ENCODE measurements around the gene RERG.

RERG gene

DNA sequence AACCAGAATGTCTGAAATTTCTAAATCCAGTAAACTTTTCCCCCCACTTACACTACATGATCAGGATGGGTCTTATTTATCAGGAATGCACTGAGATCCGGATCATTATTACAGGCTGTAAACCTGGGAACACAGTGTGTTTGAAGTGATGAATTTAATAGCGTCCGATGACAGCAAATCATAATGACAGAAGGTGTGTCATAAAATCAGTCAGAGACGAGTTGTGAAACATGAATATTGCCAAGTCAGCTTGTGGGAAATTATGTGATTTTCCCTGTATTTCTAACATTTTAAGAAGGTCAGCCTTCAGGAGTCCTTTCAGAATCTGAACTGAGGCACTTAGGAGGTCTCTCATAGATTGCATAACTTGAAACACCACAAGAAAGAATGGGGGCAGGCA is 36.7 kb downstream of the RERG start:
- Histone ChIP-seq H3K9me3 (ENCODE audit: control insufficient read depth, low read length) (no peaks in the 10 kb centered on the region), H3K4me3 (ENCODE audit: low read length) (no peak overlapping the region), H3K36me3 (ENCODE audit: control insufficient read depth, insufficient read depth, low read length, severe bottlenecking) (no peaks in the 10 kb centered on the region), H3K27me3 (replicated peaks; ENCODE audit: control insufficient read depth, insufficient read depth, low read length) (no peaks in the 10 kb centered on the region), H3K9ac (ENCODE audit: low read length) (no peak overlapping the region), H3K4me1 (ENCODE audit: control insufficient read depth, insufficient read depth, low read length) (peaks cover 7% of the 10 kb centered on the region)
- DNase-seq (ENCODE audit: low read depth), result no peak

DNA sequence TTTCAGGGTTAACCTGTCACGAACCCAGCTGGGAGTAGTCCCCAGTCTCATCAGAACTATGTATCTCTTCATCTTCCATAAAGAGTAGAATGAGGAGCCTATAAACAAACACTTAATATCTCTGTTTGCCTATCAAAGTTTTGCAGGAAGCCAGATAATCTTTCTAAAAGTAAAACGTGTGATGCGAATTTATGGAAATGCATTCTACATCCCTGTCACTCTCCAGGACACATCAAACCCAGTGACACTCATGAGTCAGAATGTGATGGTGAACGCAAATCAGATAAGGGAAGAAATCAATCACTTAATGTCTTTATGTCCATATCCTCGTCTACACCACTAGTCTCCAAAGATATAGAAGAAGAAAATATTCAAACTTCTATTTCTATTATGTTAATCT is 37.4 kb downstream of the RERG start:
- Histone ChIP-seq H3K36me3 (ENCODE audit: control insufficient read depth, insufficient read depth, low read length, severe bottlenecking) (no peaks in the 10 kb centered on the region), H3K9me3 (ENCODE audit: control insufficient read depth, low read length) (no peaks in the 10 kb centered on the region), H3K27me3 (replicated peaks; ENCODE audit: control insufficient read depth, insufficient read depth, low read length) (no peaks in the 10 kb centered on the region), H3K9ac (ENCODE audit: low read length) (no peak overlapping the region), H3K4me3 (ENCODE audit: low read length) (no peak overlapping the region), H3K4me1 (ENCODE audit: control insufficient read depth, insufficient read depth, low read length) (peaks cover 7% of the 10 kb centered on the region)
- no peak for DNase-seq (ENCODE audit: low read depth)

DNA sequence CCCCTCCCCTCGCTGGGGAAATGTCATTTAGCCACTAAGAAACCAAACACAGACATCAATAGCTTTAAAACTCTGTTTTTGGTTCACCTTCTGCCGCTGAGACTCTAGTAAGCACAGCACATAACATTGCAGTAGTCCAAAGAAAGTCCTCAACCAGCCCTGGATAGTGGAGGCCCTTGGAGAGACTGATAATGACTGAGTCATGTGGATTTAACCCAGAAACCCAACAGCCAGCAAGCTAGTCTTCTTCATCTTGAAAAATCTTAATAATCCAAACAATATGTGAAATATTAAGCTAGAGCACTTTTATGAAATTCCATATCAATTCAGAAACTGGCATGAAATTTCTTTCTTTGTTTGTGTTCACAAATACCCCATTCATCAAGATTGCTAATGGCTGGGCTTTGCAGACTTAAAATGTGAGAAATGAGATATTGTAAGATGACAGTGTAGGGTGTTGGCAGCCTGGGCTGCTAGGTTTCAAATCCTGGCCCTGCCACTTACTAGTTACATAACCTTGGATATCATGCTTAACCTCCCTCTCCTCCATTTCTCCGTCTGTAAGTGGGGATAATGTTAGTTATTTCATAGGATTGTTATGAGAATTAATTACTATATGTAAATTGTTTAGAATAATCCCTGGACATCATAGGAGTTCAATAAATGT is 40.1 kb downstream of the RERG start:
- H3K4me3 ChIP-seq (ENCODE audit: low read length), result no peak overlapping the region
- DNase-seq (ENCODE audit: low read depth), result no peak
- H3K9ac ChIP-seq (ENCODE audit: low read length), result no peak overlapping the region
- no peaks in the 10 kb centered on the region for H3K36me3 ChIP-seq (ENCODE audit: control insufficient read depth, insufficient read depth, low read length, severe bottlenecking)
- H3K9me3 ChIP-seq (ENCODE audit: control insufficient read depth, low read length), result no peaks in the 10 kb centered on the region
- peaks cover 20% of the 10 kb centered on the region for H3K4me1 ChIP-seq (ENCODE audit: control insufficient read depth, insufficient read depth, low read length)
- H3K27me3 ChIP-seq (replicated peaks; ENCODE audit: control insufficient read depth, insufficient read depth, low read length), result no peaks in the 10 kb centered on the region

GRCh38 chr12:15180325-15180724 is 40.9 kb downstream of the RERG start:
- no peak overlapping the region for H3K4me3 ChIP-seq (ENCODE audit: low read length)
- DNase-seq (ENCODE audit: low read depth), result no peak
- H3K9me3 ChIP-seq (ENCODE audit: control insufficient read depth, low read length), result no peaks in the 10 kb centered on the region
- no peak overlapping the region for H3K9ac ChIP-seq (ENCODE audit: low read length)
- no peaks in the 10 kb centered on the region for H3K36me3 ChIP-seq (ENCODE audit: control insufficient read depth, insufficient read depth, low read length, severe bottlenecking)
- peaks cover 20% of the 10 kb centered on the region for H3K4me1 ChIP-seq (ENCODE audit: control insufficient read depth, insufficient read depth, low read length)
- no peaks in the 10 kb centered on the region for H3K27me3 ChIP-seq (replicated peaks; ENCODE audit: control insufficient read depth, insufficient read depth, low read length)

- H3K4me3 ChIP-seq (ENCODE audit: low read length), result no peak overlapping the region
- no peak for DNase-seq (ENCODE audit: low read depth)
Measured at GRCh38 chr12:15179672-15180071, 41.5 kb downstream of the RERG start.

GRCh38 chr12:15173142-15173541 is 48.1 kb downstream of the RERG start:
- no peak for DNase-seq (ENCODE audit: low read depth)
- Histone ChIP-seq H3K4me3 (ENCODE audit: low read length) (no peak overlapping the region), H3K4me1 (ENCODE audit: control insufficient read depth, insufficient read depth, low read length) (peaks cover 13% of the 10 kb centered on the region), H3K9ac (ENCODE audit: low read length) (no peak overlapping the region), H3K9me3 (ENCODE audit: control insufficient read depth, low read length) (no peaks in the 10 kb centered on the region), H3K36me3 (ENCODE audit: control insufficient read depth, insufficient read depth, low read length, severe bottlenecking) (no peaks in the 10 kb centered on the region), H3K27me3 (replicated peaks; ENCODE audit: control insufficient read depth, insufficient read depth, low read length) (no peaks in the 10 kb centered on the region)

More at GRCh38 chr12:15179672-15180071, 41.5 kb downstream of the RERG start:
- no peaks in the 10 kb centered on the region for H3K36me3 ChIP-seq (ENCODE audit: control insufficient read depth, insufficient read depth, low read length, severe bottlenecking)
- H3K9ac ChIP-seq (ENCODE audit: low read length), result no peak overlapping the region
- peaks cover 20% of the 10 kb centered on the region for H3K4me1 ChIP-seq (ENCODE audit: control insufficient read depth, insufficient read depth, low read length)
- no peaks in the 10 kb centered on the region for H3K9me3 ChIP-seq (ENCODE audit: control insufficient read depth, low read length)
- H3K27me3 ChIP-seq (replicated peaks; ENCODE audit: control insufficient read depth, insufficient read depth, low read length), result no peaks in the 10 kb centered on the region

DNA sequence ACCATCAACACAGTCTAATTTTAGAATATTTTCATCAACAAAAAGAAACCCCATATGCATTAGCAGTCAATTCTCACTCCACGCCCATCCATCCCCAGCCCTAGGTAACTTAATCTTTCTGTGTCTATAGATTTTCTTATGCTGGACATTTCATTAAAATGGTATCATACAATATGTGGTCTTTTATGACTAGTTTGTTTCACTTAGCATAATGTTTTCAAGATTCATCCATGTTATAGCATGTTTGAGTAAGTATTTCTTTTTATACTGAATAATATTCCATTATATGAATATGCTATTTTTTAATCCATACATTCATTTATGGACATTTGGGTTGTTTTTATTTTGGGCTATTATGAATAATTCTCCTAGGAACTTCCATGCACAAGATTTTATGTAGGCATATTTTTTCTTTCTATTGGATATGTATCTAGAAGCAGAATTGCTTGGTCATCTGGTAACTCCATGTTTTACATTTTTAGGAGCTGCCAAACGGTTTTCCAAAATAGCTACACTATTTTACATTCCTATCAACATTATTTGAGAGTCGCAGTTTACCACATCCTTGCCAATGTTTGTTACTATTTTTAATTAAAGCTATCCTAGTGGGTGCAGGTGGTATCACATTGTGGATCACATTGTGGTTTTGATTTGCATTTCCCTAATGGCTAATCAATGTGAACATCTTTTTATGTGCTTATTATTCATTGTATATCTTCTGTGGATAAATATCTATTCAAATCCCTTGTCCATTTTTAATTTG is 49.0 kb downstream of the RERG start:
- no peaks in the 10 kb centered on the region for H3K27me3 ChIP-seq (replicated peaks; ENCODE audit: control insufficient read depth, insufficient read depth, low read length)
- H3K4me1 ChIP-seq (ENCODE audit: control insufficient read depth, insufficient read depth, low read length), result peaks cover 4% of the 10 kb centered on the region
- H3K9me3 ChIP-seq (ENCODE audit: control insufficient read depth, low read length), result no peaks in the 10 kb centered on the region
- no peak for DNase-seq (ENCODE audit: low read depth)
- no peak overlapping the region for H3K4me3 ChIP-seq (ENCODE audit: low read length)
- H3K36me3 ChIP-seq (ENCODE audit: control insufficient read depth, insufficient read depth, low read length, severe bottlenecking), result no peaks in the 10 kb centered on the region
- H3K9ac ChIP-seq (ENCODE audit: low read length), result no peak overlapping the region

DNA sequence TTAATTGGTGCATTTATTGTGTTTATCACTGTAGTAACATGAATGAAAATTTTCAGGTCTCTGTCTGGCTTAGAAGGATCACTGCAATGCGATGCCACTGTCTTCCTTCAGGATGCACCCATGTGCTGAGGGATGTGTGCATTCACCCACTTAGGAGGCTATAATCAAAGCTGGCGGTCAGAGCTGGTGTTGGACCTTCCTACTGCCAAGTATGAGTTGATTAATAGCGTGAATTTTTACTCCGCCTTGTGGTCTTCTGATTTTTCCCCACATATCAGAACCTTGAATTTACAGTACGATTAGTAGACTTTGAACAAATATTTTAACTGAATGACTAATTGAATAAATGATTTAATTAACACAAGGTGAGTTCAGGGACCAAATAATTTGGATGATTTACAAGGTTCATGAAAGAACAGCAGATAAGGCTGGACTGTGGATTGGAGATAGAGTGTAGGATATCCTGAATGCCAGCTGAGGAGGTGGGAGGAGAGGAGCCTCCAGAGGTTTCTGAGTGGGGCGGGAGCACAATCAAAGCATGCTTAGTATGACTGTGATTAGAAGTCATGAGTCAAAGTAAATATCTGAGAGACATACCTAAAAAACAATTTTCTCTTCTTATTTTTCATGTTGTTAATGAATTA is 50.1 kb downstream of the RERG start:
- Histone ChIP-seq H3K4me3 (ENCODE audit: low read length) (no peak overlapping the region), H3K36me3 (ENCODE audit: control insufficient read depth, insufficient read depth, low read length, severe bottlenecking) (no peaks in the 10 kb centered on the region), H3K9me3 (ENCODE audit: control insufficient read depth, low read length) (no peaks in the 10 kb centered on the region), H3K9ac (ENCODE audit: low read length) (no peak overlapping the region), H3K4me1 (ENCODE audit: control insufficient read depth, insufficient read depth, low read length) (no peaks in the 10 kb centered on the region), H3K27me3 (replicated peaks; ENCODE audit: control insufficient read depth, insufficient read depth, low read length) (no peaks in the 10 kb centered on the region)
- no peak for DNase-seq (ENCODE audit: low read depth)

DNA sequence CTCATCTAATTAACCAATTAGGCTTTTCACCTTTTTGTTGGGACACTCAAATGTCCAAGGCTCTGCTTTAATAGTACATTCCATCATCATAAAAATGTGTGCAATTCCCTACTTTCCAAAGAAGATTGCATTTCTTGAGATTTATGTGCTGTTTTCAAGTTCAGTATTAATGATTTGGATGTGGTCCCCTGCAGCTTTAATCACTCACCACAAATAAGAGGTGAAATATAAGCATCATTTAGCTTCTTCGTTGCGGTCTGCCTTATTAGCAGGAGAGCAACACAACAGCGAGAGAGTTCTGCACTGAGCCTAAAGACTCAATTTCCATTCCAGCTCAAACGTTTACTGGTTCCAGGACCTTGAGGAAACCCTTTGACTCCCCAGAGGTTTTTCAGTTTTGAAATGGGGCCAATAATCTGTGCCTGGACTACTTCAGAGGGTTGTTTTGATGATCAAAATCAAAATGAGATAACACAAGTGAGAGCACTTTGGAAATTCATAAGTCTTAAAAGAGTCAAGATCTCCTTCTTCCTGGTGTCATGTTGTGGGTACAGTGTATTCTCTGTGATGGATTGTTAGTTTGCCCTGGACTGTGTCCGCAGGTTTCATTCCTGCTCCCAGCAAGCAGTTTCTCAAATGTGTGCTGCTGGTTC is 53.1 kb downstream of the RERG start:
- peaks cover 16% of the 10 kb centered on the region for H3K4me1 ChIP-seq (ENCODE audit: control insufficient read depth, insufficient read depth, low read length)
- H3K9me3 ChIP-seq (ENCODE audit: control insufficient read depth, low read length), result no peaks in the 10 kb centered on the region
- H3K27me3 ChIP-seq (replicated peaks; ENCODE audit: control insufficient read depth, insufficient read depth, low read length), result no peaks in the 10 kb centered on the region
- H3K9ac ChIP-seq (ENCODE audit: low read length), result no peak overlapping the region
- no peak overlapping the region for H3K4me3 ChIP-seq (ENCODE audit: low read length)
- no peak for DNase-seq (ENCODE audit: low read depth)
- H3K36me3 ChIP-seq (ENCODE audit: control insufficient read depth, insufficient read depth, low read length, severe bottlenecking), result no peaks in the 10 kb centered on the region

DNA sequence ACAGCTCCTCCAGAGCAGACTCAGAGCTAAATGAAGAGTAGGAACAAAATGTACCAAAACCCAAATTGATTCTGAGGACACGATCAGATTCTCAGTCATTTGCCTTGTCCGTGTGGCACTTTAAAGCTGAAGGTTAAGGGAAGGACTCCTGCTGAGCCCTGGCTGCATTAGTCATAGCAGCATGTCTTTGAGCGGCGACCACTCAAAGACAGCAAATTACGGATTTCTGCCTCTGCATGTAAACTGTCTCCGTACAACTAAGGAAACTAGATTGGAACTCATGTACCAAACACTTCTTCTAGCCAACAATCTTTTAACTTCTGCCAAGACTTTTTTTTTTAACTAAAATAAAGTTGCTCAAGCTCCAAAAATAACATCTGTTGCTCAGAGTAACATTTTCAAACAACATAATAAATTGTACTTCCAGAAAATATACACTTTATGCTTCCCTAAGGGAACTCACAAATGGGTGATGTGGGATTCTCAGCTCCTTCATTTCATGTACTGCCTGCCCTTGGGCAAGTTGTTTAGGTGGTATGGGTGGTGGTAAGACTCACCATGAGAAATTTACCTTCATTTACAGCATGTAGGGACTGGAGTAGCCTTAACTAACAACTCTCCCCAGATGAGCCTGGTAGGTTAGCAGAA is 56.1 kb downstream of the RERG start:
- Histone ChIP-seq H3K4me3 (ENCODE audit: low read length) (peak overlapping the region; percentile 56), H3K9me3 (ENCODE audit: control insufficient read depth, low read length) (no peaks in the 10 kb centered on the region), H3K9ac (ENCODE audit: low read length) (no peak overlapping the region), H3K27me3 (replicated peaks; ENCODE audit: control insufficient read depth, insufficient read depth, low read length) (no peaks in the 10 kb centered on the region), H3K4me1 (ENCODE audit: control insufficient read depth, insufficient read depth, low read length) (peaks cover 16% of the 10 kb centered on the region), H3K36me3 (ENCODE audit: control insufficient read depth, insufficient read depth, low read length, severe bottlenecking) (no peaks in the 10 kb centered on the region)
- no peak for DNase-seq (ENCODE audit: low read depth)
